H1 (cell line): Measurements from ENCODE around the gene DNAJC21. TPM values are rescaled to one million over a fixed set of nuclear protein-coding genes. Genes with fewer than 3 reads are reported as not detected.

Experiments
- CHD2 ChIP-seq: IDR thresholded peaks from 2 replicates; pipeline ENCODE4 v1.6.1; 2012; ENCODE audit warnings: low read length, improper control_type of control experiment
- MAFK ChIP-seq: IDR thresholded peaks from 2 replicates; pipeline ENCODE4 v1.6.1; 2012; ENCODE audit warnings: low read depth, mild to moderate bottlenecking, improper control_type of control experiment, low read length
- NANOG ChIP-seq: IDR thresholded peaks from 2 replicates; pipeline ENCODE4 v1.6.1; 2011; ENCODE audit warnings: low read length, low read depth, mild to moderate bottlenecking, inconsistent platforms; ENCODE audit not compliant: insufficient read depth, poor library complexity, severe bottlenecking
- POU5F1 ChIP-seq: IDR thresholded peaks from 2 replicates; pipeline ENCODE4 v1.6.1; 2011; ENCODE audit warnings: low read depth, mild to moderate bottlenecking, low read length, moderate library complexity
- SP1 ChIP-seq: IDR thresholded peaks from 2 replicates; pipeline ENCODE4 v1.6.1; 2011; ENCODE audit warnings: low read depth, low read length
- polyA plus RNA-seq, 7 experiments: library from polyadenylated mRNA; depleted of rRNA in 3 of 7; stranded (reverse) in 5 of 7; unstranded in 2 of 7; fragments of >200 nt in 5 of 7; fragments of 200-250 nt in 2 of 7; gene quantifications; 1 replicate in 5 of 7; 2 replicates in 1 of 7; 4 replicates in 1 of 7; pipeline versions ENCODE4 v1.2.1 to v1.2.3, GENCODE V29; 2011 to 2013; ENCODE audit warnings: missing spikeins in 2 of 7, mixed read lengths in 2 of 7
- total RNA-seq: library from RNA; stranded (reverse); fragmentation: NEBNext Ultra II Directional; extraction: Animal tissue kit (Norgen Biotek cat#: 25700); gene quantifications from 2 replicates; pipeline ENCODE4 v1.2.1, GENCODE V29; 2021
- TF ChIP-seq, protein P1 (sequence below): IDR thresholded peaks from 2 replicates; pipeline ENCODE4 v1.6.1; 2011; ENCODE audit warnings: low read length, improper control_type of control experiment

DNAJC21 gene
- total and polyA plus RNA-seq, 2 of the 8 experiments (the other 6 are each of a cell fraction or from before 2014, with no cell fraction given) = 5.1 to 47.5 TPM

DNA sequence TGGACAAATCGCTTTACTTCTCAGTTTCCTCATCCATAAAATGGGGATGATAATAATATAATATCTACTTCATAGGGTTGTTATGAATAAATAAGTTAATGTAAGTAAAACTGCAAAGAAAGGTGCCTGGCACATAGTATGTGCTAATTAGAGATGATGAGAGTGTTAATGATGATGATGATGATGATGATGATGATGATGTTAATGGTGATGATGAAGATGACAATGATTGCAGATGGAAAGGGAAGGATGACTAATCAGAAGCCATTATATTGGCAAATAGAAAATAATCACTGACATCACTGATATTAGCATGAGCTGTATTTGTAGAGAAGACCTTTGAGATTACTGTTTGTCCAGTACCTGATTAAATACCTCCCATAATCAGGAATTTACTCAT, 34.6 kb upstream of the DNAJC21 start (continued):
- TF ChIP-seq NANOG (no peak), SP1 (no peak), MAFK (no peak), CHD2 (no peak), POU5F1 (no peak)
- TF ChIP-seq, protein P1, sequence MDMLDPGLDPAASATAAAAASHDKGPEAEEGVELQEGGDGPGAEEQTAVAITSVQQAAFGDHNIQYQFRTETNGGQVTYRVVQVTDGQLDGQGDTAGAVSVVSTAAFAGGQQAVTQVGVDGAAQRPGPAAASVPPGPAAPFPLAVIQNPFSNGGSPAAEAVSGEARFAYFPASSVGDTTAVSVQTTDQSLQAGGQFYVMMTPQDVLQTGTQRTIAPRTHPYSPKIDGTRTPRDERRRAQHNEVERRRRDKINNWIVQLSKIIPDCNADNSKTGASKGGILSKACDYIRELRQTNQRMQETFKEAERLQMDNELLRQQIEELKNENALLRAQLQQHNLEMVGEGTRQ = no peak
